Gastrocnemius medialis (tissue), 4 donors: ENCODE results near the gene RASIP1. TPM values are rescaled to one million over a fixed set of nuclear protein-coding genes. Genes with fewer than 3 reads are reported as not detected.

ENCODE experiments used
- ATAC-seq, 2 donors: fragments of 150-250 bp; one replicate each; pipeline ENCODE4 v1.9.1; 2016
- DNase-seq, 2 donors: peaks; one replicate each; pipeline ENCODE4 v3.0.0-alpha.2; 2019
- H3K27ac ChIP-seq, 4 donors: fragments of 200-600 bp; sonication (generic); 1 replicate in 1 of 4; 2 replicates in 3 of 4; pipeline ENCODE4 v1.5.1; 2016 to 2018; ENCODE audit warnings: mild to moderate bottlenecking in 2 of 4, moderate library complexity in 1 of 4
- H3K27me3 ChIP-seq, 3 donors: fragments of 200-600 bp; sonication (generic) in 2 of 3; 1 replicate in 1 of 3; 2 replicates in 2 of 3; pipeline versions ENCODE4 v1.5.1 to v1.6.0; 2016 to 2019; ENCODE audit warnings: mild to moderate bottlenecking in 1 of 3, moderate library complexity in 1 of 3
- H3K36me3 ChIP-seq, 2 donors: fragments of 200-600 bp; sonication (generic) in 1 of 2; one replicate each; pipeline ENCODE4 v1.5.1; 2017 to 2018
- H3K4me1 ChIP-seq, 2 donors: fragments of 200-600 bp; sonication (generic) in 1 of 2; one replicate each; pipeline ENCODE4 v1.5.1; 2016 to 2017; ENCODE audit warnings: mild to moderate bottlenecking in 2 of 2
- H3K4me3 ChIP-seq, 4 donors: fragments of 200-600 bp; sonication (generic) in 3 of 4; 1 replicate in 1 of 4; 2 replicates in 3 of 4; pipeline ENCODE4 v1.5.1; 2016 to 2019; ENCODE audit warnings: mild to moderate bottlenecking in 2 of 4
- H3K9me3 ChIP-seq, 3 donors: fragments of 200-600 bp; sonication (generic) in 2 of 3; 1 replicate in 1 of 3; 2 replicates in 2 of 3; pipeline ENCODE4 v1.5.1; 2016 to 2019
- POLR2A ChIP-seq, 2 donors: fragments of 450-650 bp; IDR thresholded peaks; one replicate each; pipeline ENCODE4 v1.6.1; 2017; ENCODE audit warnings: antibody characterized with exemption in 2 of 2, mild to moderate bottlenecking in 2 of 2, moderate library complexity in 2 of 2
- in situ Hi-C, 4 donors: fragments of 200-750 bp; cut with MboI; loops; one replicate each; pipeline versions ENCODE4 v1.15.0 to v1.8.0; 2017; ENCODE audit warnings: low sequenced_read_pairs in 4 of 4
- intact Hi-C: fragments of 100-400 bp; cut with DNase I; formaldehyde crosslinking; loops from one replicate; pipeline ENCODE4 v1.15.1; 2023; ENCODE audit warnings: low total_unique reads
- total RNA-seq, 4 donors: library from RNA; depleted of rRNA; stranded (reverse); fragments of >200 nt; gene quantifications; one replicate each; pipeline versions ENCODE4 v1.1.0 to v1.2.3, GENCODE V29; 2016
- TF ChIP-seq, protein P1 (sequence below), 5 experiments: fragments of 450-650 bp in 3 of 5; fragments of 200-600 bp in 2 of 5; sonication (generic) in 2 of 5; IDR thresholded peaks in 4 of 5; conservative IDR thresholded peaks in 1 of 5; 1 replicate in 4 of 5; 2 replicates in 1 of 5; pipeline ENCODE4 v1.5.1; 2016 to 2019; ENCODE audit warnings: antibody characterized with exemption in 5 of 5, mild to moderate bottlenecking in 3 of 5, moderate library complexity in 3 of 5

RASIP1 gene
- total RNA-seq, 4 donors from 2014 or later: 3.4 to 8.1 (median 6.3) TPM

DNA sequence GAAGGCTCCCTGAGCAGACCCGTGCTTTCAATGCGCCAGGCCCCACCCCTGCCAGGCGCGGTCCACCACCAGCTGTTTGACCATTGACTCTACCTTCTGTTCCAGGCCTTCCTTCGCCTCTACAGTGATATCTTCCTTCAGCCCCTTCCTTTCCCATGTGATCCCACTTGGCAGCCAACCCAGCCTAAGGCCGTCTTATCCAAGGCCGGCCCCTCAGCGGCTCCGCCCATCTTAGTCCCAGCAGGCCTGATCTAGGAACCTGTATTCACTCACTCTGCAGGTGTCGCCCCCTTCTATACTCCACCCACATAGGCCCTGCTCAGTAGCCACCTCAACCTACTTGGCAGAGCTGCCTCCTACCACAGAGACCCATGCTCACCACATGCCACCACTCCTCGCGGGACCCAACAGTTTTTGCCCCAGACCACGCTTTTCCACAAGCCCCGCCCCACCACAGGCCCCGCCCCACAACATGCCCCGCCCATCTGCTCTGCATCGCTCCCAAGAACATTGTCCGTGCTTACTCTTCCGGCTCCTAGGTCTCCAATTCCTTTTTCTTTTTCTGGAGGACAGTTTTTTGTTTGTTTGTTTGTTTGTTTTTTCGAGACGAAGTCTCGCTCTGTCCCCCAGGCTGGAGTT is 2.9 kb downstream of the RASIP1 start:
- Histone ChIP-seq H3K9me3 (no peaks in the 10 kb centered on the region), H3K27me3 (no peaks in the 10 kb centered on the region), H3K36me3 (no peaks in the 10 kb centered on the region), H3K4me3 (no peak overlapping the region), H3K27ac (peak overlapping the region; percentile 72 to 88 (median 84)), H3K4me1 (peaks cover 3 to 16% of the 10 kb centered on the region in 2 donors)
- no peak for TF ChIP-seq POLR2A (IDR thresholded peaks at IDR 0.05)
- TF ChIP-seq, protein P1, sequence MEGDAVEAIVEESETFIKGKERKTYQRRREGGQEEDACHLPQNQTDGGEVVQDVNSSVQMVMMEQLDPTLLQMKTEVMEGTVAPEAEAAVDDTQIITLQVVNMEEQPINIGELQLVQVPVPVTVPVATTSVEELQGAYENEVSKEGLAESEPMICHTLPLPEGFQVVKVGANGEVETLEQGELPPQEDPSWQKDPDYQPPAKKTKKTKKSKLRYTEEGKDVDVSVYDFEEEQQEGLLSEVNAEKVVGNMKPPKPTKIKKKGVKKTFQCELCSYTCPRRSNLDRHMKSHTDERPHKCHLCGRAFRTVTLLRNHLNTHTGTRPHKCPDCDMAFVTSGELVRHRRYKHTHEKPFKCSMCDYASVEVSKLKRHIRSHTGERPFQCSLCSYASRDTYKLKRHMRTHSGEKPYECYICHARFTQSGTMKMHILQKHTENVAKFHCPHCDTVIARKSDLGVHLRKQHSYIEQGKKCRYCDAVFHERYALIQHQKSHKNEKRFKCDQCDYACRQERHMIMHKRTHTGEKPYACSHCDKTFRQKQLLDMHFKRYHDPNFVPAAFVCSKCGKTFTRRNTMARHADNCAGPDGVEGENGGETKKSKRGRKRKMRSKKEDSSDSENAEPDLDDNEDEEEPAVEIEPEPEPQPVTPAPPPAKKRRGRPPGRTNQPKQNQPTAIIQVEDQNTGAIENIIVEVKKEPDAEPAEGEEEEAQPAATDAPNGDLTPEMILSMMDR (IDR thresholded peaks at IDR 0.05 in 4 of 5, conservative IDR thresholded peaks at IDR 0.05 in 1 of 5): no peak
- no peak for ATAC-seq
- in situ Hi-C loops (loop anchor here in 1 of 4 donors (25.0 kb wide), 1 partner anchor 100 kb away; the partner anchor contains the start of genes CA11 and DBP), intact Hi-C loops (no loop called here)
- DNase-seq: no peak

DNA sequence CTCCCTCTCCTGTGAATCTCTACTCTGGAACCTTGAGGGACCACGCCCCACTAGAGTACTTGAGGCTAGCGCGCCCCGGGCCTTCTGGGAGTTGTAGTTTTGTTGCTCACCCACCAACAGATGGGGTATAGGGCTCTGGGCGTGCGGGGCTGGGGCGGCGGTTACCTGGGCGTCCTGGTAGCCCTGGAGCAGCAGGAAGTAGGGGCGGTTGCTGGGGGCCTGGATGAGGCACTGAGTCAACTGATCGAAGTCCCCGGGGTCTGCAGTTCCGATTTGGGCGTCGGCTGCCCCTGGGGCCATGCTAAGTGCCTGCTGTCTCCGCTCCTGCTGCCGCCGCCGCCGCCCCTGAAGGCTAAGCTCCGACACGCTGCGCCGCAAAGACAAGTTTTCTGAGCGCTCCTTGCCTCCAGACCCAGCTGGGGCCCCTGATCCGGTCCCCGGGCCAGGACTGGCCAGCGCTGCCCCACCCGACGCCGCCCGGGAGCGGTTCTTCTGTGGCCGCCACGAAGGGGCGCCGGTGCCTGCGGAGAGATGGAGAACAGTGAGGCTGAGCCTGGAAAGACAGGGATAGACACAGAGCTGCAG is 5.3 kb downstream of the RASIP1 start:
- no peak for DNase-seq
- H3K4me3 ChIP-seq: no peak overlapping the region
- in situ Hi-C loops (loop anchor here in 1 of 4 donors (25.0 kb wide), 1 partner anchor 98 kb away; the partner anchor contains the start of genes CA11 and DBP), intact Hi-C loops (no loop called here)
- no peaks in the 10 kb centered on the region for H3K9me3 ChIP-seq
- TF ChIP-seq, protein P1 (IDR thresholded peaks at IDR 0.05 in 4 of 5, conservative IDR thresholded peaks at IDR 0.05 in 1 of 5): no peak
- TF ChIP-seq POLR2A (IDR thresholded peaks at IDR 0.05): no peak
- no peaks in the 10 kb centered on the region for H3K36me3 ChIP-seq
- ATAC-seq: no peak
- H3K4me1 ChIP-seq: peaks cover 3 to 11% of the 10 kb centered on the region in 2 donors
- H3K27ac ChIP-seq: no peak overlapping the region
- no peaks in the 10 kb centered on the region for H3K27me3 ChIP-seq

DNA sequence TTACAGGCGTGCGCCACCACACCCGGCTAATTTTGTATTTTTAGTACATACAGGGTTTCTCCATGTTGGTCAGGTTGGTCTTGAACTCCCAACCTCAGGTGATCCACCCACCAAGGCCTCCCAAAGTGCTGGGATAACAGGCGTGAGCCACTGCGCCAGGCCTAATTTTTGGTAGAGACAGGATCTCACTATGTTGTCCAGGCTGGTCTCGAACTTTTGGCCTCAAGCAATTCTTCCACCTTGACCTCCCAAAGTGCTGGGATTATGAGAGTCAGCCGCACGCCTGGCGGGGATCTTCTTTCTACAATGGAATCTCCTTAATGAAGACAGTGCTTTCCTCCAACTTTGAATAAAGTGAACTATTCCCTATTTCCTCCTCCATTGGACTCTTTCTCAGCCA is 5.8 kb downstream of the RASIP1 start:
- intact Hi-C loops (no loop called here), in situ Hi-C loops (loop anchor here in 1 of 4 donors (25.0 kb wide), 1 partner anchor 97 kb away; the partner anchor contains the start of genes CA11 and DBP)
- DNase-seq (no peak), ATAC-seq (no peak)
- no peaks in the 10 kb centered on the region for H3K9me3 ChIP-seq
- TF ChIP-seq, protein P1 (IDR thresholded peaks at IDR 0.05 in 4 of 5, conservative IDR thresholded peaks at IDR 0.05 in 1 of 5): no peak
- no peak for TF ChIP-seq POLR2A (IDR thresholded peaks at IDR 0.05)
- no peaks in the 10 kb centered on the region for H3K27me3 ChIP-seq
- no peaks in the 10 kb centered on the region for H3K36me3 ChIP-seq
- peaks cover 3 to 6% of the 10 kb centered on the region in 2 donors for H3K4me1 ChIP-seq
- H3K4me3 ChIP-seq: no peak overlapping the region
- no peak overlapping the region for H3K27ac ChIP-seq

DNA sequence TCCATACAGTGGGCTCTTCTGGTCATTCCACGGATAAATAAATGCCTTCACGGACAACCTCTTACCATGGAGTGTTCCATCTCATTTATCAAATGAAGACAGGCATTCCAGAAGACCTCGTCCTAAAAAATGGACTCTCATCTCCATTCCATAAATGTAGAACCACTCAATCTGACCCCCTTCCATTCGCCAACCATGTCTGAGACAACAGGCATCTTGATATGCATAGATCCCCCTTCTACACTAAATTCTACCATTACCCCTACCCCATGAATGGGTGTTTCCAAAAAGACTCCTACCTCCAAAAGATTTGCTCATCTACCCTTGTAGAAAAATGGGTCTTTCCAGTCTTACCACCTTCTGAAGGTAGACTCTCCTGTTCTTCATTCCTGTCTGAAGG is 9.0 kb downstream of the RASIP1 start:
- intact Hi-C loops: no loop called here
- H3K36me3 ChIP-seq: no peaks in the 10 kb centered on the region
- TF ChIP-seq POLR2A (IDR thresholded peaks at IDR 0.05): no peak
- TF ChIP-seq, protein P1 (IDR thresholded peaks at IDR 0.05 in 4 of 5, conservative IDR thresholded peaks at IDR 0.05 in 1 of 5): no peak
- in situ Hi-C loops: loop anchor here in 1 of 4 donors (25.0 kb wide), 1 partner anchor 94 kb away; the partner anchor contains the start of genes CA11 and DBP
- no peak for DNase-seq
- H3K27me3 ChIP-seq: no peaks in the 10 kb centered on the region
- ATAC-seq: no peak
- no peaks in the 10 kb centered on the region for H3K4me1 ChIP-seq
- H3K4me3 ChIP-seq: no peak overlapping the region
- H3K9me3 ChIP-seq: no peaks in the 10 kb centered on the region
- no peak overlapping the region for H3K27ac ChIP-seq
